Renal cortex interstitium (tissue), 11 donors: ENCODE data around the gene DGCR6L. TPM values are rescaled to one million over a fixed set of nuclear protein-coding genes. Genes with fewer than 3 reads are reported as not detected.
"Not testable (repeated sequence)": the region's sequence is repeated elsewhere in the genome, so short reads cannot be mapped to it uniquely, and the experiment has no call there.

ENCODE experiments used
- DNase-seq, 11 donors: peaks; one replicate each; pipeline ENCODE4 v3.0.0-alpha.2; 2013; ENCODE audit warnings: low read depth in 9 of 11, low spot score in 4 of 11; ENCODE audit errors: extremely low read depth in 1 of 11
- polyA plus RNA-seq, 3 donors: library from polyadenylated mRNA; unstranded; fragments of 120-200 nt; gene quantifications; one replicate each; pipeline ENCODE4 v1.2.1, GENCODE V29; 2013; ENCODE audit not compliant: insufficient read length in 3 of 3

Gene DGCR6L
- polyA plus RNA-seq, 3 donors: 38.1 to 63.0 (median 52.5) TPM

DNA sequence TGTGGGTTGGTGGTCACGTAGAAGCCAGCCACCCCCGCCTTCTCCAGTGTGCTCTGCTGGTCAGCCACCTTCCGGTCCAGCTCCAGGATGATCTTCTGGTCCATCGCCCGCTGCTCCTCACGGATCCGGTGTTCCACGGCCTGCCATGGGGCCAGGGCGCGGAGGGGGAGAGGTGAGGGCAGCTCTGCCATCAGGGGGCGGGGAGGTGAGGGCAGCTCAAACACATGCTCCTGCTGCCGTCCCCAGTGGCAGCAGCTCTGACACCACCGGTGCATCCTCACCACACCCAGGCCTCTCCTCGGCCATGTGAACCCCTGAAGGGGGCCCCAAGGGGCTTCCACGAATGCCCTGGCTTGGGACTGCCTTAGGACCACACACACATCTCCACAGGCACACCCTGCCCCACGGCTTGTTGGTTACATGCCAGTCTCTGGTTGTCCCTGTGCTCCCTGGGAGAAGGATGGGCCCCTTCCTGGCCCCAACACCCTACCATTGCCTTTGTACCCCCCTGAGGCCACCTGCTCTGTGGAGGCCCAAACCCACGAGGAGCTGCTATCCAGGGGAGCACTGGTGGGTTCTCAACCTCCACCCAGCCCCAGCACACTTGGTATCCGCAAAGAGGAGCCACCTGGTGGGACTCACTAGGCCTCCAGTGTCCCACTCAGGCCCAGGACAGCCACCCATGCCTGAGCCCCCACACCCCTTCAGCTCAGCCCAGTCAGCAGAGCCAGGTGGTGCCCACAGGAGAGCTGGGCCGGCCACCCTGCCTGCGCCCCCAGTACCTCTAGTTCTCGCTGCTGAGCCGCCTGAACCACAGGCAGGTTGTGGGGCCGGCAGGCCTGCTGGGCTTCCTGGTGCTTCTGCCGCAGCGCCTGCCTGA is 4.3 kb downstream of the DGCR6L start:
- no peak for DNase-seq

DNA sequence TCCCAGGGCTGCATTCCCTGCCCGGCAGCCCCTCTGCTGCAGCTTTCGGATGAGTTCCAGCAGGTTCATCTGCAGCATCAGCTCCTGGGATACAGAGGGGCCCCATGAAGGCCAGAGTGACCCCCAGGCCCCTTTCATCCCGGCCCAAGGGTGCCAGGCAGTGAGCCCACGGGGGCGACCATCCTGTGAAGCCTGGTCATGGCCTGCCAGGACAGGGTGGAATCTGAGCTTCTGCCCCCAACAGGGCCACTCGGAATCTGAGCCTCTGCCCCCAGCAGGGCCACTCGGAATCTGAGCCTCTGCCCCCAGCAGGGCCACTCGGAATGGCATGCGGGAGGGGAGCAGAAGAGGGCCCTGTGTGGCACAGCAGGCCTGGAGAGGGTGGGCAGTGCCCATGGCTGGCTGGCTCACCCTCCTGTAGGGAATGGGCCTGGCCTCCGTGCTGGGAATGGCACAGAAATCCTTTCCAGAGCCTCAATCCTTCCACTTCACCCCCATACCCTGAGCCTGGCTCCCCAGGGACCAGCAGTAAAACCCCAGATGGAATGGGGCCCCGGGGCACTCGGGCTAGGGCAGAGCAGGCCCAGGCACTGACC is 5.0 kb downstream of the DGCR6L start:
- DNase-seq: not testable (repeated sequence)

DNA sequence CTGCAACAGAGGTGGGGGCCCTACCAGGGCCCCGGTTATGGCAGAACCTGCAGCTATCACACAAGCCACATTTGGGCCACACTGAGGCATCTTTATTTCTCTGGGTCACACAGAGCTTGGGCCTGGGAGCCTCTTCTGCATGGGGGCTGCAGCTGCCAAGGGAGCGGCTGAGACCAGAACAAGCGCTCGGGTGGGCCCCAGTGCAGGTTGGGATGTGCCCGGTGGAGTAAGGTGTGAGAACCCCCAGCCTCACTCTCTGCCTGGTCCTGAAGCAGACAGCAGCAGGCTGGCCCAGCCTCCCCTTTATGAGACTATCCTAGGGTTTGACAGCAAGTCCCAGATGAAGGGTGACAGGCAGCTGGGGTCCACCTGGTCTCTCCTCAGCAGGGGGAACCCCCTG is 5.7 kb downstream of the DGCR6L start:
- not testable (repeated sequence) for DNase-seq

DNA sequence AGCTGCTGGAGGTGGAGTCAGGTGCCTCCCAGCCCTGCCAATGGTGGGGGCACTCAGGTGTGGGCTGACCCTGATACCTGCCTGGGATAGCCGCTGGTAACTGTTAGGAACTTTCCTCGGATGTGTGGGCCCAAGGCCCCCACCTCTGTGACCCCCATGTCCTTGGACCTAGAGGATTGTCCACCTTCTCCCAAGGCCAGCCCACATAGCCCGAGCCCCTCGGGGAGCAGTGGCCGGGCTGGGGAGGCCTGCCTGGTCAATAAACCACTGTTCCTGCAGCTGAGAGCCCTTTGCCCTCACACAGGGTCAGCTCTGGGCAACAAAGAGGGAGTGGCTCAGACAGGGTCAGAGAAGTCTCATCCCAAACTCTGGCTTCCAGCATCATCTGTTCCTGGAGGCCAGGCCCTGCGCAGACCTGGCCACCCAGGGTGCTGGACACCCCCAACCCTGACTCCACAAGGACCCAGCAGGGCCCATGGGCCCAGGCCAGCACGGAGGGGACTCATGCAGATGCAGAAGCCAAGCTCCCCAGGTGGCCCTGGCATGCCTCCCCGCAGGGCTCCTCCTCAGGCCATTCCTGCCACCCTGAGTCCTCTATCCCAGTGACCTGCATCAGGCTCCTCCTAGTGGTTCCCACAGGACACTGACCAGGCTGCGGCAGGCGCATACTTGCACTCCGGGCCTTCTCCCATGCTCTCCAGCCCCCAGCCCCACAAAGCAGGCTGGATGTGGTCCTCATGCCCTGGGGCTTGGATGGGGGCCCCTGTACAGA is 6.4 kb downstream of the DGCR6L start:
- not testable (repeated sequence) for DNase-seq

DNA sequence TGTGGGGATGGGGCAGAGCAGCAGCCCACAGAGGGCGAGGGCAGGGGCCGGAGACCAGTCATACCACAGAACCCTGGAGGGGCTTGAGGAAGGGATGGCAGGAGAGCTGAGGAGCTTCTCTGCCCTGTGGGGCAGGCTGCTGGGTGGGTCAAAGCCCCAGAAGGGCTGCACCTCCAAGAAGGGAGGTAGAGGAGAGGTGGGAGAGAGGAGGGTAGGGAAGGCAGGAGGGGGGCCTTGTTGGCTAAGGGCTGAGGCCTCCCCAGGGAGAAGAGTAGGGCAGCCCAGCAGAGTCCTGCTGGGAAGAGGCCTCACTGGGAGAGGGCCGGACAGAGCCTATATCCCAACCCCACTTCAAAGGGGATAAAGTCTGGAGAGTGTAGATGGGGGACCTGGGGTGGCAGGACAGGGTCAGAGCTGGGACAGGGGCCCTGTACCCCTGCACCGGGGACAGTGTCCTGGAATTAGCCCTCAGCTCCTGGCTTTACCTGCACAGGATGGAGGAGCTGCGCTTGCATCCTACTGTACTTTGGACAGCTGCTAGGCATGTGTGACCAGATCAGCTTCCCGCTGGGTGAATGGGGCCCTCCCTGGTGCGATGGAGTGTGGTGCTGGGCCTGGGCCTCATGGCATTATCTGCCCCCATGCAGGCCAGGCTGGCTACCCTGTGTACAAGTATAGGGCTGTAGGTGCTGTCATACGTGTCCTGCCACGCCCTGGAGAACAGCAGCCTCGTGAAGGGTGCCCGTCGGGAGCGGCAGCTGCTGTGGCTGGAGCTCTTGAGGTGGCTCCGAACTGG is 7.3 kb downstream of the DGCR6L start:
- no peak for DNase-seq

DNA sequence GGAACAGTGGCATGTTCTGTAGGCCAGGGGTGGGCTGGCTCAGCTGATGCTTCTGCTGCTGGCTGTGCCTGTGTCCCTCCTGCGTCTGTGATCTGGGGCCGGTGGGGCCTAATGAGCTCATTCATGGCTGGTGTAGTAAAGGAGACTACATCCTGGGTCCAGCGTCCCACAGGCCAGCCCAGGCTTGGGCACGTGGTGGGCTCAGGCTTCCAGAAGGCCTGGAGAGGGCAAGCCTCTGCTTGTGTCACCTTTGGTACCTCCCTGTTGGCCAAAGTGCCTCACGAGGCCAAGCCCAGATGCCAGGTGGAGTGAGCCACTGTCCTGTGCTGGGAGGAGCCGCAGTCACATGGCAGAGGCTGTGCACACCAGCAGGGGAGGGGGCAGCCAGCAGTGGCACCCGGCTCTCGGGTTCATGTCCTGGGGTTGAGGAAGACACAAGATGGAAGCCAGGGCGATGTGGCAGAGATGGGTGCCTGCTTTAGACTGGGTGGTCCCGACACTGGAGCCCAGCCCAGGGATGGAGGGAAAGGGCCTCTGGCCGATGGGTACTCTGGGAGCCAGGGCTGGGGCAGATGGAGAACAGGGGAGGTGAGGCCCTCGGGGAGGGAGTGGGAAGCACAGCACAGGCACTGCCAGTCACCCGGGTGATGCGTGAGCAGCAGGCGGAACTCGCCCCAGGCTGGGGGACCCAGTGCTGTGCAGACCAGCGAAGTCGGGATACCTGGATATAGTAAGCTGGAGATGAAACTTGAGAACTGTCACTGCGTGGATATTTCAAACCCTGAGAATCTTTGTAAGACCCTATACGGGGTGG is 8.4 kb downstream of the DGCR6L start:
- DNase-seq: not testable (repeated sequence)

DNA sequence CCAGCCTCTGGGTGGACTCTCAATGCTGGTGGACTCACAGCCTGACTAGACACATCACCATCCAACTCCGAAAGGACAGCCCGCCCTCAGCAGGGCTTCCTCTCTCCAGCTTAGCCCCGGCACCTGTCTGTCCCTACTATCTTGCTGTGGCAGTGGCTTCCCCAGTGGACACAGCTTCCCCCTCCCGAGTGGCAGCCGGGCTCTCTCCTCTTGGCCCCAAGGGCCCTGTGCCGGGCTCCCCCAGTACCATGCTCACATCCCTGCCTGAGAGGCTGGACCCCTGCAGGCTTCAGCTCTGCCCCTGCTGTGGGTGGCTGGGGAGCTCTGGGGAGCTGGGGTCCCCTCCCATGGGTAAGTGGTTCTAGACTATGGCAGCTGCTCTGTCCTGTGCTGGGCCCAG is 9.1 kb downstream of the DGCR6L start:
- DNase-seq: not testable (repeated sequence)

DNA sequence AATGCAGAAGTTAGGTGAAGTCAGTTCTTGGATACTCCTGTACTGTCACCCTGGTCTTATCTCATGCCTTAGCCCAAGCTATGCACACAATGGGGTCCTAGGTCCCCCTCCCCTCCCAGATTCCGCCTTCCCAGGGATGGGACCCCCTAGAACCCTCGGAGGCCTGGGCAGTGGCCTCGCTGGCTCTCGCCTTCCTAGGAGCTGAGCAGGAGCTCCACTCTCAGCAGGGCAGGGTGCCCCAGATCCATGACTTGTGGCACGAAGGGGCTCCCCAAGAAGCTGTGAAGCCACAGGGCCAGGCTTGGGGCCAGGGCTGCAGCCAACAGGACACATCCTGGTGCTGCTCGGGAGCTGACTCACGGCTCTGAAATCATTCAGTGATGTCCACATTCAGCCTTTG is 9.7 kb downstream of the DGCR6L start:
- DNase-seq: not testable (repeated sequence)

DNA sequence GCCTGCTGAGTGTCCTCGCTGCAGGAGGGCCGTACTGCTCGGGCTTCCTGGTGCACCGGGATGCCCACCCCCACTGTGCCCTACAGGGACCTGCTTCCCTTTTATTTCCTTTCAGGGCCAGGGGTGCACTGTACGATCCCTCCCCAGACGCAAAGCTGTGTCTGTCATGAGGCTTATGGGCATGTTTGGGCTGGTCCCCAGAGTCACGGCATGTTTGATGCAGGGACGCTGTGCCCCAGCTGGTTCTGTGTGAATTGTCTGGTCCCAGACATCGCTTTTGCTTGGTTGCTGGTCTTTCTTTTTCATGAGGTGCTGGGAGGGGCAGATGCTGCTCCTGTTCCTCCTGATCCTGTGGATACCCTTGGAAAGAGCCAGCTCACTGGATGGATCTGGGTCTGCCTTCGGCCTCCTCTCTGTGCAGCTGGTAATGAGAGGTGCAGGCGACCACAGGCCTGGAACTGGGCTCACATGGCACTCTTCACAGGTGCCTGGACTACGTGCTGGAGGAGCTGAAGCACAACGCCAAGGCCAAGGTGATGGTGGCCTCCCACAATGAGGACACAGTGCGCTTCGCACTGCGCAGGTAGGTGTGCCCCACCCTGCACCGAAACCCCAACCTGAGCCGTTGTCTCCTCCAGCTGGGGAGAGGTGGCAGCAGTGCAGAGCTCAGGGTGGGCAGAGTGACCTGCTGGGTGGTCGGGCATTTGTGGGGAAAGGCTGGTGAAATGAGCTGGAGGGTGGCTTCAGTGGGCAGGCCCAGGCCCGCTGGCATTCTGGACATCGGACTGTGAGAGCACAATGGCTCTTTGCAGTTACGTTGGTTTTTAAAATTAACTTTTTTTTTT is 10.8 kb downstream of the DGCR6L start:
- DNase-seq: not testable (repeated sequence)

DNA sequence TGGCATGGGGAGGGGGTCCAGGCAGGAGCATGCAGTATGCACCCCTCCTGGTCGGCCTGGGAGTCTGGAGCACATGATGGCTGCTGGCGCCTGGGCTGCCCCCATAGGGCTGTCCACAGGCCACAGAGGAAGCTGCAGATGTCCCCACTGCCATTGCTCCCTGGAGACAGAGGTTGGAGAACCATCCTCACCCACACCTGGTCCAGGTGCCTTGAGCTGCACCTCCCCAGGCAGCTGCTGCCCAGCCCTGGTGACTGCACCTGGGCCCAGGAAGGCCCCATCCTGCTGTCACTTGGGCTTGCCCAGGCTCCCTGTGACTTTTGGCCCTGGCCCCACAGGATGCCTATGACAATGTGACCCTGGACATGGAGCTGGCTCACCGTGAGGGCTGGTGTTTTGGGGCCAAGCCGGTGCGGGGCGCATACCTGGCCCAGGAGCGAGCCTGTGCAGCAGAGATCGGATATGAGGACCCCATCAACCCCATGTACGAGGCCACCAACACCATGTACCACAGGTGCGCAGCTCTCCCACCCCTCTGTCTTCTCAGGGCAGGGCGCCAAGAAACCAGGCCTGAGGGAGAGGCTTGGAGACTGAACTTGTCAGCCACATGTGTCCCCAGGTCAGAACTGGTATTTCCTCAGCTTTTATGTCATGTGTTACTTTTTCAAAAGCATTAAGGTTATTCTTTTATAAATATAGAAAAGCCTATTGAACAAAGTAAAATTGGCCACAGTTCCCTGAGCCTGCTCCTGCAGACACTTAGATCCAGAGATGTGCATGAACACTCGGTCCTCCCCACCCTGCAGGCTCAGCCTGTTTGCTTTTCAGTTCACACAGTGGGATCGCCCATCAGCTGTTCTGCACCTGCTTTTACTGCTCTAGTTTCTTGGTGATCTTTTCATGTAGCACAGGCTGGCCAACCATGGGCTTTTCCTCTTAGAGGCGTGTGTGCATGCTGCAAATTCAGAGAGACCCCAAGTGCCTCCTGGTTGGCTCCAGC is 12.1 kb downstream of the DGCR6L start:
- not testable (repeated sequence) for DNase-seq

DNA sequence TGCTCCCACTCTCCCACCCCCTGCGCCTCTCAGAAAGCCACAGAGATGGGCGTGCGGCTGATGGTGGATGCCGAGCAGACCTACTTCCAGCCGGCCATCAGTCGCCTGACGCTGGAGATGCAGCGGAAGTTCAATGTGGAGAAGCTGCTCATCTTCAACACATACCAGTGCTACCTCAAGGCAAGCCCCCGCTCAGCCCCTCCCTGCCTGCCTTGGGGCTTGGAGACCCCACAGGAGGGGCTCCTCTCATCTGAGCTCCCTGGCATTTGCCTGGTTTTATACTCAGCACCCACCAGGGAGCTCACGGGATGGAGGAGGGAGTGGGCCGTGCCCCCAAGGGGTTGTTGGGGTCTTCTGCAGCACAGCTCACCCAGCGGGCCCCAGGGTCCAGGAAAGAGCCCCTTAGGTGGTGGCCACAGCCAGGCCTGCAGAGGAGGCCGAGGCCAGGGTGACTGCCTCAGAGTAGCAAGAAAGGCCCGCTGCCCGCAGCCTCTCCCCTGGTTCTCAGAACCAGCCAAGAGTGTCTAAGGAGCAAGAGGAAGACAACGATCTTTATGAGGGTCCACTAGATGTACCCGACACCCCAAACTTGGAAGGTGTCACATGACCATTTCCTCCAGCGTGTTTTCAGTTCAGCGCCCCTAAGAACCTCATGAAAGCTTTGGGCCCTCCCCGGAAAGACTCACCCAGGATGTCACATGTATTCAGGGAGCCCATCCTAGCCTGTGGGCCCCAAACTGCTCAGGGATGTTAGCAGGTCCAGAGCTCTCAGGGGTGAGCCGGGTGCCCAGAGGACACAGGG is 13.0 kb downstream of the DGCR6L start:
- not testable (repeated sequence) for DNase-seq

DNA sequence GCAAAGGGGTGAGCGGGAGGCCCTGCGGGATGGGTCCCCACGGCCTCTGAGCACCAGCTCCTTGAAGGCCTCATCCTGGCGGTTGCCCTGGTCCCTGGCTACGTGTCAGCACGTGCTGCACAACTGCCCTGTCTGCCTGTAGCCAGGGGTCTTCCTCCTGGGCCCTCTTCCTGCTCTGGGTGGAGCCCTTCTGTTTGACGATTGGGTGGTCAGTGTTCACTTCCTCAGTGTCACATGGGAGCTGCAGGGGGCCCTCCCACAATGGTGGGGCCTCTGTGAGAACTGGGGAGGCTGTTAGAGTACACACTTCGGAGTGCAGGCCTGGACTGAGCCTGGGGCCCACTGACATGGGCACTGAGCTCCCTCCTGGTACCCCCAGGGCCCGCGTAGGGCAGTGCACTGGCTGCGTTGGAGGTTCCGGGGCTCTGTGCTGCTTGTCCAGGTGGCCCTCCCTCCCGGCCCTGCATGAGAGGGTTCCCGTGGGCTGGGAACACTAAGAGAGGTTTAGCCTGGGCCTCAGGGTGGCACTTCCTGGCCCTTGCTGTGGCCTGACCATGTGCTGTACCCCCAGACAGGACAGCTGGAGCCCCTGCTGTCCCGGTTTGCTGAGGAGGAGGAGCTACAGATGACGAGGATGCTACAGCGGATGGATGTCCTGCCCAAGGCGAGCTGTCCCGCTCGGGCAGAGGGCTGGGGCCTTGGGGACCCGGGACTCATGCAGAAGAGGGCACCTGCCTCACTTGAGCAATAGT is 13.8 kb downstream of the DGCR6L start:
- DNase-seq: no peak

DNA sequence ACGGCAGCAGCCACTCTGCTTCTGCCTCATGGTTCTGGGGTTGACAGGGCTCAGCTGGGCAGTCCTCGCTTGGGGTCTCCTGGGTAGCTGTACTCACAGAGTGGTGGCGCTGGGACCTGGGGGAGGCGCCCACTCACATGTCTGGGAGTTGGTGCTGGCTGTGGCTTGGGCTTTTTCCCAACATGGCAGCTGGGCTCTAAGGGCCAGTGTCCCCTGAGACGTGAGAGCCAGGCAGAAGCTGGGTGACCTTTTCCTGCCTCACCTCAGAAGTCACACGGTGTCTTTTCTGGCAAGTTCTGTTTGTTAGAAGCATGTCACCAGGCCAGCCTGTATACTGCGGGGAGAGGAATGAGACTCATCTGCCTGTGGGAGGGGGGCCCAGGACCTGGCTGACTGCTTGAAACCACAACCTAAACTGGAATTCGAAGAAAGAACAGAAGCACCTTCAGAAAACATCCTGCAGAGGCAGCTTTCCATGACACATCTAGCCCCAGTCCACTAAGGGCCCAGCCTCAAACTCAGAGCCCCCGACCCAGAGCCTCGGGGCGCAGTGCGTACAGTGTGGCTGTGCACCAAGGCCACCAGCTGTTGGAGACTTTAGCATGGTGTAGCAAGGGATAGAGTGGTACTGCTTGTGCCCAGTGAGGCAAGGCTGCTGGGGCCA is 14.5 kb downstream of the DGCR6L start:
- not testable (repeated sequence) for DNase-seq

DNA sequence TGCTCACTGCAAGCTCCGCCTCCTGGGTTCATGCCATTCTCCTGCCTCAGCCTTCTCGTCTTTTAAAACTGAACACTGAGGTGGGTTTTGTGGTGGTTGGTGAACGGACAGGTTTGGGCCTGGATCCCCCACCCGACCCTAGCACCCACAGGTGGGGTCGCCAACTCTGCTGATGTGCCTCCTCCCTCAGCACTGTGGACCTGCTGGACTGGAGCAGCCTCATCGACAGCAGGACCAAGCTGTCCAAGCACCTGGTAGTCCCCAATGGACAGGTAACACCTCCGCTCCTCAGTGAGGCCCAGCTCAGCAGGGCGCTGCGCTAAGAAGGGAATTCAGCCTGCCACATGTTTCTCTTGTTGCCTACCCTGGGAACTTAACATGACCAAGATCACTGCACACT is 15.2 kb downstream of the DGCR6L start:
- DNase-seq: no peak
